Activated T-helper 1 cell treated with anti-CD3 and anti-CD28 coated beads, Interleukin-2, amount 50 U/mL, for 16 hours (primary cell): ENCODE measurements around the gene CDK14.

Experiments used
- DNase-seq, 2 donors: peaks; one replicate each; pipeline ENCODE4 v3.0.0-alpha.2; 2020; ENCODE audit warnings: low read depth in 1 of 2, low spot score in 1 of 2

Gene CDK14

GRCh38 chr7:90596671-90597562 is 796 bp downstream of the CDK14 start:
- DNase-seq: no peak

- DNase-seq: no peak
These were observed 1.6 kb downstream of the CDK14 start for GRCh38 chr7:90597563-90598253.

GRCh38 chr7:90599038-90599437 is 2.9 kb downstream of the CDK14 start:
- DNase-seq: no peak

GRCh38 chr7:90599892-90600555 is 3.9 kb downstream of the CDK14 start:
- no peak for DNase-seq

- no peak for DNase-seq
These were observed 6.2 kb downstream of the CDK14 start for GRCh38 chr7:90602303-90602702.

GRCh38 chr7:90603346-90603745 is 7.2 kb downstream of the CDK14 start:
- no peak for DNase-seq

GRCh38 chr7:90604383-90604782 is 8.3 kb downstream of the CDK14 start:
- DNase-seq: no peak

- no peak for DNase-seq
These were observed 8.9 kb downstream of the CDK14 start for GRCh38 chr7:90605055-90605454.

- DNase-seq: no peak
These were observed 11.1 kb downstream of the CDK14 start for GRCh38 chr7:90607196-90607595.

- DNase-seq: no peak
These were observed 14.0 kb downstream of the CDK14 start for GRCh38 chr7:90610105-90610504.

GRCh38 chr7:90611115-90611514 is 15.0 kb downstream of the CDK14 start:
- no peak for DNase-seq

GRCh38 chr7:90613088-90613498 is 17.0 kb downstream of the CDK14 start:
- DNase-seq: no peak

- no peak for DNase-seq
These were observed 21.3 kb downstream of the CDK14 start for GRCh38 chr7:90617442-90617841.

GRCh38 chr7:90618876-90619275 is 22.8 kb downstream of the CDK14 start:
- no peak for DNase-seq

GRCh38 chr7:90621125-90621746 is 25.1 kb downstream of the CDK14 start:
- DNase-seq: no peak

- DNase-seq: no peak
These were observed 25.6 kb downstream of the CDK14 start for GRCh38 chr7:90621747-90622140.

GRCh38 chr7:90622670-90623069 is 26.5 kb downstream of the CDK14 start:
- no peak for DNase-seq

GRCh38 chr7:90624225-90624911 is 28.2 kb downstream of the CDK14 start:
- no peak for DNase-seq

GRCh38 chr7:90625051-90625450 is 28.9 kb downstream of the CDK14 start:
- no peak for DNase-seq

GRCh38 chr7:90625562-90625961 is 29.4 kb downstream of the CDK14 start:
- DNase-seq: no peak

GRCh38 chr7:90626013-90626412 is 29.9 kb downstream of the CDK14 start:
- DNase-seq: no peak
